Stimulated activated CD8-positive, alpha-beta memory T cell treated with anti-CD3 and anti-CD28 coated beads, Interleukin-4, amount 100 ng/mL, for 24 hours (primary cell): ENCODE data around the gene ZFYVE28.

Experiments
- DNase-seq: peaks from one replicate; pipeline ENCODE4 v3.0.0-alpha.2; 2020; ENCODE audit warnings: low read depth

The ZFYVE28 gene

GRCh38 chr4:2270341-2271165, 147.9 kb downstream of the ZFYVE28 start:
- no peak for DNase-seq

GRCh38 chr4:2269618-2270163, 148.8 kb downstream of the ZFYVE28 start:
- DNase-seq, result no peak

GRCh38 chr4:2269206-2269531, 149.3 kb downstream of the ZFYVE28 start:
- no peak for DNase-seq

- DNase-seq, result no peak
Measured at GRCh38 chr4:2268357-2269205, 149.9 kb downstream of the ZFYVE28 start.

GRCh38 chr4:2267841-2268240, 150.6 kb downstream of the ZFYVE28 start:
- DNase-seq, result no peak

GRCh38 chr4:2267320-2267811, 151.1 kb downstream of the ZFYVE28 start:
- no peak for DNase-seq

GRCh38 chr4:2266821-2267220, 151.6 kb downstream of the ZFYVE28 start:
- DNase-seq, result no peak

- no peak for DNase-seq
Measured at GRCh38 chr4:2266181-2266580, 152.3 kb downstream of the ZFYVE28 start.

GRCh38 chr4:2265113-2266110, 153.0 kb downstream of the ZFYVE28 start:
- no peak for DNase-seq

- no peak for DNase-seq
Measured at GRCh38 chr4:2264481-2265041, 153.9 kb downstream of the ZFYVE28 start.

- DNase-seq, result no peak
Measured at GRCh38 chr4:2263926-2264321, 154.5 kb downstream of the ZFYVE28 start.

- DNase-seq, result no peak
Measured at GRCh38 chr4:2262944-2263250, 155.5 kb downstream of the ZFYVE28 start.

- peak; percentile 96 for DNase-seq
Measured at GRCh38 chr4:2262145-2262943, 156.1 kb downstream of the ZFYVE28 start.

GRCh38 chr4:2261853-2262144, 156.6 kb downstream of the ZFYVE28 start, which contains the start of gene MXD4:
MXD4 (minus strand) TSS chr4:2262109; CDS start chr4:2261980, 129 bp downstream.
- DNase-seq, result no peak

- peak; percentile 46 for DNase-seq
Measured at GRCh38 chr4:2261110-2261852, 157.2 kb downstream of the ZFYVE28 start.

GRCh38 chr4:2260344-2261109, 157.9 kb downstream of the ZFYVE28 start:
- DNase-seq, result no peak

GRCh38 chr4:2259541-2260343, 158.7 kb downstream of the ZFYVE28 start:
- no peak for DNase-seq

- no peak for DNase-seq
Measured at GRCh38 chr4:2259036-2259540, 159.4 kb downstream of the ZFYVE28 start.
